GM21423 (cell line): ENCODE measurements around the gene STMN1.

Source experiments
- ATAC-seq: cut with Tn5 transposase; IDR thresholded peaks from one replicate; pipeline ENCODE4 v1.9.1; 2021; ENCODE audit warnings: mild to moderate bottlenecking, moderate library complexity; ENCODE audit not compliant: unreplicated experiment

The STMN1 gene

GRCh38 chr1:25871704-25872494 is 34.3 kb downstream of the STMN1 start:
- ATAC-seq, result no peak

GRCh38 chr1:25871086-25871703 is 35.0 kb downstream of the STMN1 start:
- no peak for ATAC-seq

GRCh38 chr1:25870614-25871013 is 35.6 kb downstream of the STMN1 start:
- ATAC-seq, result no peak

GRCh38 chr1:25869909-25870606 is 36.2 kb downstream of the STMN1 start:
- ATAC-seq, result no peak

GRCh38 chr1:25867210-25867991 is 38.8 kb downstream of the STMN1 start:
- no peak for ATAC-seq

GRCh38 chr1:25866288-25866687 is 39.9 kb downstream of the STMN1 start:
- no peak for ATAC-seq

GRCh38 chr1:25864434-25864833 is 41.8 kb downstream of the STMN1 start:
- ATAC-seq, result no peak

- ATAC-seq, result no peak
These were observed 42.5 kb downstream of the STMN1 start for GRCh38 chr1:25863486-25864262.

- ATAC-seq, result no peak
These were observed 43.3 kb downstream of the STMN1 start for GRCh38 chr1:25862785-25863485.

GRCh38 chr1:25861316-25862286 is 44.6 kb downstream of the STMN1 start:
- no peak for ATAC-seq

GRCh38 chr1:25858906-25859789 is 47.1 kb downstream of the STMN1 start, which contains the start of gene AUNIP:
TSS of gene AUNIP (minus strand) at chr1:25859457. CDS start at chr1:25859357, 100 bp downstream.
- peak; percentile 79 for ATAC-seq

- no peak for ATAC-seq
These were observed 47.7 kb downstream of the STMN1 start for GRCh38 chr1:25858494-25858893.

- ATAC-seq, result no peak
These were observed 49.4 kb downstream of the STMN1 start for GRCh38 chr1:25856856-25857255.

GRCh38 chr1:25854554-25854953 is 51.7 kb downstream of the STMN1 start:
- no peak for ATAC-seq
